Upper lobe of left lung (tissue), 6 donors: ENCODE measurements around the gene VSTM2L. TPM values are rescaled to one million over a fixed set of nuclear protein-coding genes. Genes with fewer than 3 reads are reported as not detected.

Experiments used
- ATAC-seq, 2 donors: fragments of 200-7000 bp; cut with Tn5 transposase; one replicate each; pipeline ENCODE4 v1.9.1; 2022; ENCODE audit warnings: mild to moderate bottlenecking in 2 of 2, moderate library complexity in 2 of 2; ENCODE audit not compliant: low FRiP score in 2 of 2
- DNase-seq, 2 donors: peaks; one replicate each; pipeline ENCODE4 v3.0.0-alpha.2; 2019 to 2020
- H3K27ac ChIP-seq, 4 donors: fragments of 200-600 bp; sonication (generic); one replicate each; pipeline ENCODE4 v1.5.1; 2016 to 2019
- H3K27me3 ChIP-seq, 4 donors: fragments of 200-600 bp; sonication (generic); one replicate each; pipeline ENCODE4 v1.5.1; 2017 to 2019
- H3K36me3 ChIP-seq, 4 donors: fragments of 200-600 bp; sonication (generic); one replicate each; pipeline ENCODE4 v1.5.1; 2016 to 2019
- H3K4me1 ChIP-seq, 4 donors: fragments of 200-600 bp; sonication (generic); one replicate each; pipeline ENCODE4 v1.5.1; 2018 to 2019
- H3K4me3 ChIP-seq, 4 donors: fragments of 200-600 bp; sonication (generic); one replicate each; pipeline ENCODE4 v1.5.1; 2017 to 2019; ENCODE audit warnings: mild to moderate bottlenecking in 2 of 4, moderate library complexity in 1 of 4
- H3K9me3 ChIP-seq, 4 donors: fragments of 200-600 bp; sonication (generic); one replicate each; pipeline ENCODE4 v1.5.1; 2018 to 2019
- CTCF ChIP-seq, 6 experiments: fragments of 450-650 bp in 4 of 6; fragments of 200-600 bp in 2 of 6; sonication (generic) in 2 of 6; IDR thresholded peaks; one replicate each; pipeline ENCODE4 v1.5.1; 2016 to 2019; ENCODE audit warnings: antibody characterized with exemption in 6 of 6
- EP300 ChIP-seq, 4 donors: sonication (generic); formaldehyde crosslinking; IDR thresholded peaks; one replicate each; pipeline ENCODE4 v1.5.1; 2017; ENCODE audit warnings: antibody characterized with exemption in 4 of 4, control low read depth in 2 of 4
- POLR2A ChIP-seq, 4 donors: fragments of 450-650 bp; IDR thresholded peaks; one replicate each; pipeline ENCODE4 v1.5.1; 2016 to 2017; ENCODE audit warnings: antibody characterized with exemption in 4 of 4, mild to moderate bottlenecking in 2 of 4
- POLR2AphosphoS5 ChIP-seq, 2 donors: sonication (generic); formaldehyde crosslinking; IDR thresholded peaks; one replicate each; pipeline ENCODE4 v1.5.1; 2017; ENCODE audit warnings: antibody characterized with exemption in 2 of 2
- WGBS, 2 donors: methylation state at CpG; one replicate each; pipeline ENCODE4 v1.1.5; 2017 to 2018; 5-methylcytosine and 5-hydroxymethylcytosine counted together
- total RNA-seq, 6 donors: library from RNA; depleted of rRNA in 4 of 6; stranded (reverse); fragments of >200 nt in 4 of 6; gene quantifications; one replicate each; pipeline versions ENCODE4 v1.1.0 to v1.2.1, GENCODE V29; 2016 to 2021
- donor health status: DM: no; HTN: no; CAD: no; lungs with moderate emphysema.
- donor health status: DM: no; HTN: yes; CAD: no; lungs with severe emphysema.

Gene VSTM2L
- total RNA-seq, 6 donors from 2014 or later = 1.0 to 47.2 (median 24.8) TPM

- WGBS, 2 donors = 49 to 66% methylated on average over 5 of the region's 5 CpGs
- no peak for TF ChIP-seq POLR2AphosphoS5 (IDR thresholded peaks at IDR 0.05)
- TF ChIP-seq EP300 (IDR thresholded peaks at IDR 0.05) = no peak
- no peak for TF ChIP-seq POLR2A (IDR thresholded peaks at IDR 0.05)
- TF ChIP-seq CTCF (IDR thresholded peaks at IDR 0.05) = no peak
- H3K9me3 ChIP-seq = no peaks in the 10 kb centered on the region
- no peak overlapping the region for H3K27ac ChIP-seq
- peaks cover 0 to 10% (median 1%) of the 10 kb centered on the region in 4 donors for H3K27me3 ChIP-seq
- H3K36me3 ChIP-seq = no peaks in the 10 kb centered on the region
- H3K4me1 ChIP-seq = peaks cover 8 to 17% (median 9%) of the 10 kb centered on the region in 4 donors
- no peak overlapping the region for H3K4me3 ChIP-seq
- ATAC-seq (no peak), DNase-seq (no peak)
Observed at GRCh38 chr20:37919389-37920040, 16.6 kb downstream of the VSTM2L start.

- Histone ChIP-seq H3K36me3 (no peaks in the 10 kb centered on the region), H3K27me3 (peaks cover 0 to 7% (median 0%) of the 10 kb centered on the region in 4 donors), H3K4me3 (no peak overlapping the region), H3K4me1 (peaks cover under 1 to 10% (median 1%) of the 10 kb centered on the region in 4 donors), H3K9me3 (no peaks in the 10 kb centered on the region), H3K27ac (no peak overlapping the region)
- no peak for TF ChIP-seq POLR2A (IDR thresholded peaks at IDR 0.05)
- TF ChIP-seq POLR2AphosphoS5 (IDR thresholded peaks at IDR 0.05) = no peak
- TF ChIP-seq CTCF (IDR thresholded peaks at IDR 0.05) = no peak
- no peak for TF ChIP-seq EP300 (IDR thresholded peaks at IDR 0.05)
- no peak for ATAC-seq
- DNase-seq = no peak
- 45% methylated on average over 6 of the region's 6 CpGs; no CpG with 5 or more reads in 1 of the 2 donors for WGBS, 2 donors
Observed at GRCh38 chr20:37920270-37920669, 17.3 kb downstream of the VSTM2L start.

- WGBS, 2 donors = 80% methylated on average over 1 of the region's 1 CpG; no CpG with 5 or more reads in 1 of the 2 donors
- Histone ChIP-seq H3K27ac (no peak overlapping the region), H3K4me3 (no peak overlapping the region), H3K4me1 (peaks cover 0 to 4% (median 0%) of the 10 kb centered on the region in 4 donors), H3K36me3 (no peaks in the 10 kb centered on the region), H3K27me3 (peaks cover 0 to 7% (median 0%) of the 10 kb centered on the region in 4 donors), H3K9me3 (no peaks in the 10 kb centered on the region)
- ATAC-seq = no peak
- DNase-seq = no peak
- TF ChIP-seq POLR2A (IDR thresholded peaks at IDR 0.05) (no peak), POLR2AphosphoS5 (IDR thresholded peaks at IDR 0.05) (no peak), CTCF (IDR thresholded peaks at IDR 0.05) (no peak)
Observed at GRCh38 chr20:37920679-37921322, 17.9 kb downstream of the VSTM2L start.

GRCh38 chr20:37921341-37921929 is 18.5 kb downstream of the VSTM2L start:
- no peak overlapping the region for H3K4me3 ChIP-seq
- no peak for ATAC-seq

More at GRCh38 chr20:37921341-37921929, 18.5 kb downstream of the VSTM2L start:
- TF ChIP-seq EP300 (IDR thresholded peaks at IDR 0.05) = no peak
- TF ChIP-seq CTCF (IDR thresholded peaks at IDR 0.05) = no peak
- TF ChIP-seq POLR2A (IDR thresholded peaks at IDR 0.05) = no peak
- TF ChIP-seq POLR2AphosphoS5 (IDR thresholded peaks at IDR 0.05) = no peak
- DNase-seq = no peak
- Histone ChIP-seq H3K36me3 (no peaks in the 10 kb centered on the region), H3K4me1 (no peaks in the 10 kb centered on the region), H3K27ac (no peak overlapping the region), H3K27me3 (peaks cover 0 to 7% (median 0%) of the 10 kb centered on the region in 4 donors), H3K9me3 (no peaks in the 10 kb centered on the region)
- WGBS, 2 donors = 80 to 81% methylated on average over 6 of the region's 6 CpGs
